Measurements from ENCODE around the gene FAM110D. TPM values are rescaled to one million over a fixed set of nuclear protein-coding genes. Genes with fewer than 3 reads are reported as not detected.

Gene FAM110D
- total and polyA plus RNA-seq, 2 donors (not counting 1 experiment from before 2014, with no cell fraction given), result not detected

GRCh38 chr1:26145041-26145959, 13.6 kb upstream of the FAM110D start:
- Histone ChIP-seq H3K9me3 (ENCODE audit: control extremely low read depth in 1 of 3, control insufficient read depth in 2 of 3, insufficient read depth in 1 of 3, low read length in 2 of 3) (no peaks in the 10 kb centered on the region), H3K4me2 (replicated peaks; ENCODE audit: low read depth, low read length, poor library complexity, severe bottlenecking) (peak overlapping the region; percentile 52), H3K4me1 (ENCODE audit: control insufficient read depth in 2 of 2, insufficient read depth in 2 of 2, low read length in 2 of 2) (peaks cover 4 to 6% of the 10 kb centered on the region in 2 donors), H3K36me3 (replicated peaks in 1 of 2; ENCODE audit: control extremely low read depth in 1 of 2, control insufficient read depth in 1 of 2, extremely low read depth in 1 of 2, insufficient read depth in 2 of 2, low read length in 1 of 2) (no peaks in the 10 kb centered on the region), H3K27ac (ENCODE audit: low read length in 2 of 2) (no peak overlapping the region), H2AFZ (ENCODE audit: insufficient read depth, low read depth, low read length, poor library complexity, severe bottlenecking) (peak overlapping the region; percentile 65), H3K9ac (ENCODE audit: low read length) (no peak overlapping the region), H4K20me1 (ENCODE audit: control insufficient read depth, insufficient read depth, low read length, poor library complexity, severe bottlenecking) (no peaks in the 10 kb centered on the region), H3K4me3 (ENCODE audit: control extremely low read depth in 1 of 5, extremely low read depth in 1 of 5, insufficient read depth in 1 of 5, low read depth in 2 of 5, low read length in 4 of 5) (no peak overlapping the region), H3K79me2 (ENCODE audit: control insufficient read depth, insufficient read depth, low read length) (no peaks in the 10 kb centered on the region), H3K27me3 (replicated peaks in 1 of 4; ENCODE audit: control extremely low read depth in 1 of 4, control insufficient read depth in 3 of 4, insufficient read depth in 4 of 4, low read length in 3 of 4) (peaks cover 0 to 6% (median 0%) of the 10 kb centered on the region in 4 experiments)
- H3K9me3 Mint-ChIP-seq (ENCODE audit: insufficient read depth), result no peaks in the 10 kb centered on the region
- ATAC-seq (ENCODE audit: low read depth) (peak; percentile 65), DNase-seq (peak; percentile 79)
- ChIA-PET POLR2A (interaction anchor here (0.6 to 1.1 kb wide), 4 partner anchors 38 to 240 kb away, joined by 3 to 4 read pairs (median 3); no protein-coding TSS in a partner anchor), CTCF (interaction anchor here (0.6 to 13.1 kb wide), 34 partner anchors 10 to 406 kb away, joined by 3 to 336 read pairs (median 4); partner anchors contain the start of genes CEP85, PDIK1L and ZNF593)
- 47% methylated on average over 15 of the region's 19 CpGs for WGBS (ENCODE audit: insufficient coverage)
- no peak overlapping the region for H3K4me3 Mint-ChIP-seq
- intact Hi-C loops (cut with micrococcal nuclease), result loop anchor here (1.0 to 10.0 kb wide), 2 partner anchors 110 to 250 kb away; no protein-coding TSS in a partner anchor
- peaks cover 14% of the 10 kb centered on the region for H3K27me3 Mint-ChIP-seq
- H3K27ac Mint-ChIP-seq, result no peak overlapping the region
- peaks cover 3% of the 10 kb centered on the region for H3K4me1 Mint-ChIP-seq
- TF ChIP-seq CTCF (IDR thresholded peaks at IDR 0.05) (peak; percentile 90), EZH2 (IDR thresholded peaks at IDR 0.05; ENCODE audit: borderline replicate concordance, insufficient read depth, low read depth, low read length, poor library complexity, severe bottlenecking) (no peak)

All from B cell (primary cell).